Stimulated activated CD8-positive, alpha-beta memory T cell treated with anti-CD3 and anti-CD28 coated beads, Interleukin-15, amount 100 ng/mL, for 24 hours (primary cell): ENCODE results near the gene MYO16.
"Not testable (repeated sequence)": the region's sequence is repeated elsewhere in the genome, so short reads cannot be mapped to it uniquely, and the experiment has no call there.

Experiments
- DNase-seq: peaks from one replicate; pipeline ENCODE4 v3.0.0-alpha.2; 2020; ENCODE audit warnings: low read depth

Gene MYO16

GRCh38 chr13:109199280-109199679, 569.9 kb downstream of the MYO16 start:
- DNase-seq = no peak

- no peak for DNase-seq
These were observed 571.1 kb downstream of the MYO16 start for GRCh38 chr13:109200556-109200955.

DNA sequence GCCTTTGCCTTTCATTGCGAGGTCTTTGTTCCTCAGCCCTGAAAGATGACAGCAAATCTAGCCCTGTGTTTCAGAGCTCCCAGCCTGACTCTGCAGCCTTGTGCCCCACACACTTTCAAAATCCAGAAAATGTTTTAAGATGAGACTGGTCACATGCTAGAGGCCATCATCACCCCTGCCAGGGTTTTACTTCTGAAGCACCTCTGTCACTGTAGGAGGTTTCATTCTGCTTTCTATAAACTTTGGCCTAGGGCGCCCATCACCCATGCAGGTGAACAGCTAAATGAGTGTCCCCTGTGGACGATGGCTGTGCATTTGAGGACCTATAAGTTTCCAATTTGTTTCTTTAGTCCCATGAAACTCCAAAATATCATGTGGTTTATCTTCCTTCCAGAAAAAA, 574.2 kb downstream of the MYO16 start:
- no peak for DNase-seq

DNA sequence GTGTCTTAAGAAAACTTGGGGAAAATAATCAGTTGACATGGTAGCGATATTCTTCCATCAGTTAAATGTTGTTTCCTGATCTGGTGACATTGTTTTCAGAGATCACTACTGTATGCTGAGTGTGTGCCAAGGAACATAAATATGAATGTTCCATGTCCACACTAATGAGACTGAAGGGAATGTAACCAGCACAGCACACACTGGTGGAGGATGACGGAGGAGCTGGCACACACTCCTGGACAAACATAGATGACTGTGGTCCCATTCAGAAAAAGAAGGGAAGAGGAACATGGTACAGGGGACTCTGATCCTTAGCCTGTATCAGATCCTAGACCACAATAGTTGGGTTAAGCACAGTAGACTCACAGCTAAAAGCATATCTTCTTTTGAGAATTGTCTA, 574.8 kb downstream of the MYO16 start:
- DNase-seq = no peak

DNA sequence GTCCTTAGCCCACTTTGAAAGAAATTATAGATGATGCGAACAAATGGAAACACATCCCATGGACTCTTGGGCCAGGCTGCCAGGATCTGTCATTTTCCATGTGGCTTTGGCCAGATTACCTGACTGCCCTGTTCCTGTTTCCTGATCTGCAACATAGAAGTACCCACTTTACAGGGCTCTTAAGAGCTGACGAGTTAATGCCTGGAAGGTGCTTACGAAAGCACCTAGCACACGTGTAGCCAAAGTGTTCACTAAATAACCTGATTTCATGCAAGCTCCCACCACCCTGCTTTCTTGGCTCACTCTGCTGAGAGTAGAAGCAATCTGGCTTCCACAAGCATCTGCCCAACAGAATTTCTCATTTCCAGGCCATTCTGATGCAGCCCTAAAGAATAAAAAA, 575.2 kb downstream of the MYO16 start:
- no peak for DNase-seq

GRCh38 chr13:109205315-109205714, 575.9 kb downstream of the MYO16 start:
- DNase-seq = no peak

- no peak for DNase-seq
These were observed 577.2 kb downstream of the MYO16 start for GRCh38 chr13:109206616-109207015.

DNA sequence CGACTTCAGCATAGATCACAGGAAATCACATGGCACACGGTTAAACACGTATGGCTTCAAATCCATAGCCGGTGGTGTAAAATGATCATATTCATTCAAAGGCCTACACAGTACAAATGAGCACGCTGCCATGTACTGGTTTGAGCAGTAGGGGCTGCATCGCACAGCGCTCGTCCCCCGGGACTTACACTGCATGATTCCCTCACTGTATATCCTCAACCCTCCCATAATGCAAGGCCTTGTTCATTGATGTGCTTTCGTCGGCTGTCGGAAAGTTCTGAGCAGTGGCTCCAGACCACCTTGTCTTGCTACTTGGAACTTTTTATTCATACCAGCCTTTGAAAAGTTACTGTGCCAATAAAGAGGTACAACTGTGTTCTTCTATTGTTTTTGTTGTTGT, 578.2 kb downstream of the MYO16 start:
- no peak for DNase-seq

GRCh38 chr13:109208522-109208921, 579.1 kb downstream of the MYO16 start:
- DNase-seq = no peak

DNA sequence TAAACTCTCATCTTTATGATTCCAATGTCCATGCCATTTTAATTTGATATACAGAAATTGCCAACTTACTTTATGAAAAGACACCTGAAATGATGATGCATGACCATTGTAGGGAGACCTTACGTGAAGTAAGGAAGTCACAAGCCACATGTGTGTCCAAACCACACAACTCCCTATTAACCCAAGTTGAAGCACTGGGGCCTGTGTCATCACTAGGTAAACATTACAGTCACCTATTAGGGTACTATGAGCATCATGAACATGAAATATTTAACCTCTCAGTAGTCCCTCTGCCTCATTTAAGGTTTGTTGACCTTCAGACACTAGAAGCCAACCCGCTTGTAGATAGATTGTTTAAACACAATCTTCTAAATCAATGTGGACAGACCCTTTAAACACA, 580.1 kb downstream of the MYO16 start:
- DNase-seq = no peak

DNA sequence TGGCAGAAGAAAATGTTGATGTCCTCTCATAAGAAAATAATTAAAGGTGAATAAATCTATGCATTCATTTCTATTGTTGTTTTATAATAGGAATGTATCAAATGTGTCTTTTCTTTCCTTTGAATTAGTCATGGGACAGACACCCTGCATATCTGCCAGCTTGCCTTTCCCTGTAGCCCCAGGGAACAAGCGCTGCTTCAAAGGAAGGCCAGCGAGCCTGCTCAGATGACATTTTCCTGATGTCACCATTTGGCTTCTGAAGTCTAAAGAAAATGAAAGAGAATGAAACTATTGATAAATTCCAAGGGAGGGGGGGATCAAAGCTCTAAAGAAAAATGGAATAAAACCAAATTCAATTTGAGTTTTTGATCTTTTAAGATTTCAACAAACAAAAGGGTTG, 582.2 kb downstream of the MYO16 start:
- no peak for DNase-seq

- DNase-seq = no peak
These were observed 583.2 kb downstream of the MYO16 start for GRCh38 chr13:109212650-109213049.

- no peak for DNase-seq
These were observed 584.3 kb downstream of the MYO16 start for GRCh38 chr13:109213714-109214113.

DNA sequence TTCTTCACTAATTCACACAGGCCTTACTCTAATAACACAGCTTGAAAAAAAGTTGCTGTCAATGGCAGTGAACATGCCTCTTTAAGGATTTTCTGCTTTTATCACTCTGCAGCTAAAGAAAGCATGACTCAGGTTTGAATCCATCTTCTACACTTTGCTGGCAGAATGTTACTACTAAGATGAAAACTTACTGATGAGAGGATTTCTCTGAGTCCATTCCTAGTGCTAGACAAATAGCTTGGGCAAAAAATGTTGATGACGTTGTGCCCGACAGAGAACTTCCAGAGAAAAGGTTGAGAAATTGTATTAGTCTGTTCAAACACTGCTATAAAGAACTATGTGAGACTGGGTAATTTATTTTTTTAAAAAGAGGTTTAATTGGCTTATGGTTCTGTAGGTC, 585.0 kb downstream of the MYO16 start:
- DNase-seq = no peak

DNA sequence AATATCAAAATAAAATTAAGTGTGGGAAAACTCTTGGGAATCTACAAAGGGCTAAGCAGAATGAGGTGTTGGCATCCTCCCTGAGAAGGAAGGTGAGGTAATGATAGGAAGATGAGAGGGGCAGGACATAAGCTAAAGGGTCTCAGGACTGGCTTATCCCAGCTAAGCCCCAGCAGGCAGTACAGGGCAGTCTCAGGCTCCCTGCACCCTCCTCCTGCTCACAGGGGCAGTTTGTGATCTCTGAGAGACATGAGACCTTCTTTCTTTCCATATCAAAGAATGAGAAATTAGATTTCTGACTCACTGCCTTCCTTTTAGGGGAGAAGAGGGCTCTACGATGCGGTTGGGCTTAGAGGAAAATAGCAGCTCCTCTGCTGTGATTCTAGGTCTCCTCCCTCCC, 586.0 kb downstream of the MYO16 start:
- DNase-seq = no peak

- DNase-seq = not testable (repeated sequence)
These were observed 588.1 kb downstream of the MYO16 start for GRCh38 chr13:109217510-109217909.

DNA sequence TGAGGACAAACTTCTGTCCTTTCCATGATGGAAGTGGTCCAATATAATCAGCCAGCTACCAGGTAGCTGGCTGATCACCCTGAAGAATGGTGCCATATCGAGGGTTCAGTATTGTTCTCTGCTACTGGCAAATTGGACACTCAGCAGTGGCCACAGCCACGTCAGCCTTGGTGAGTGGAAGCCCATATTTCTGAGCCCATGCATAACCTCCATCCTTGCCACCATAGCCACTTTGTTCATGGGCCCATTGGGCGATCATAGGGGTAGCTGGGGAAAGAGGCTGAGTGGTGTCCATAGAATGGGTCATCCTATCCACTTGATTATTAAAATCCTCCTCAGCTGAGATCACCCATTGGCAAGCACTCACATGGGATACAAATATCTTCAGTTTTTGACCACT, 591.2 kb downstream of the MYO16 start:
- no peak for DNase-seq

DNA sequence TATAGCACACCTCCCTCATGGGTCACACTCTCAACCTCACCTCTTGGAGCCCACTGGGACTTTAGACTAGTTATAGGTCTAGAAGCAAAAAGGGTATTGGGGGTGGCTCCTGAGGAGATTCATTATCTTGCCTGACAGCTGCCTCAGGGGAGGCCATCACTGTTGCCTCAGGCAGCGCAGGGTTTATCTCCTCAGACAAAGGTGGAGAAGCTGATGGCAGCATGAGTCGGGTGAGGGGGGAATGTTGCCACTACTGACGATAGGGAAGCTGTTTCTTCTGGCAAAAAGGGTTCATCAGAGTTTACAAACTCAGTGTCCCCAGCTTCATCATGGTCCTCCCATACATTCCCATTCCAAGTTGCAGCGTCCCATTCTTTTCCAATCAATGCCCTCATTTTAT, 594.6 kb downstream of the MYO16 start:
- no peak for DNase-seq

GRCh38 chr13:109226631-109227030, 597.2 kb downstream of the MYO16 start:
- no peak for DNase-seq

DNA sequence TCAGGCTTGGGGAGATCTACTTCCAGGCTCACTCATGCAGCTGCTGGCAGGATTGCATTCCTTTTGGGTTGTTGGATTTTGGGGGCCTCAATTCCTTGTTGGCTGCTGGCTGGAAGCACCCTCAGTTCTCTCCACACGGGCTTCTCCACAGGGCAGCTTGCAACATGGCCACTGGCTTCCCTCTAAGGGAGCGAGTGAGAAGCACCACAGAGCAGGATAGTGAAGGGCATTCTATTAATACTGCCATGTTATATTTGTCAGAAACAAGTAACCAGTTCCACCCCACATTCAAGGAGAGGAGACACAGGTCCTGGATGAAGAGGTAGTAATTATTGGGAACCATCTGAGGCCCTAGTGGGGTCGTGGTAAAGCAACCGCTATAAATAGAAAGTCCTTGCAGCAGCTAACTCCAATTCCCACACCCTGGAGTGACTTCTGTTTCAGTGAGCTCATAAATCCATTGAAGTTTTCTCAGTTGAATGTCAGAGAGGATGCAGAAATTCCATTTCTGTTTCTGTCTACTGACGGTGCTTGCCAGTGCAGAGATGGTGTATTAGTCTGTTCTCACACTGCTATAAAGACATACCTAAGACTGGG, 598.0 kb downstream of the MYO16 start:
- DNase-seq = no peak

DNA sequence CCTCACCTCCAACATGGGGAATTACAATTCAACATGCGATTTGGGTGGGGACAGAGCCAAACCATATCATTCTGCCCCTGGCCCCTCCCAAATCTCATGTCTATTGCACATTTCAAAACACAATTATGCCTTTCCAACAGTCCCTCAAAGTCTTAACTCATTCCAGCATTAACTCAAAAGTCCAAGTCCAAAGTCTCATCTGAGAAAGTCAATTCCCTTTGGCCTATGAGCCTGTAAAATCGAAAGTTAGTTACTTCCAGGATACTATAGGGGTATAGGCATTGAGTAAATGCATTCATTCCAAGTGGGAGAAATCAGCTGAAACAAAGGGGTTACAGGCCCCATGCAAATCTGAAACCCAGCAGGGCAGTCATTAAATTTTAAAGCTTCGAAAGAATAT, 598.8 kb downstream of the MYO16 start:
- no peak for DNase-seq

- DNase-seq = no peak
These were observed 602.5 kb downstream of the MYO16 start for GRCh38 chr13:109231888-109232287.

- DNase-seq = no peak
These were observed 603.9 kb downstream of the MYO16 start for GRCh38 chr13:109233293-109233692.

DNA sequence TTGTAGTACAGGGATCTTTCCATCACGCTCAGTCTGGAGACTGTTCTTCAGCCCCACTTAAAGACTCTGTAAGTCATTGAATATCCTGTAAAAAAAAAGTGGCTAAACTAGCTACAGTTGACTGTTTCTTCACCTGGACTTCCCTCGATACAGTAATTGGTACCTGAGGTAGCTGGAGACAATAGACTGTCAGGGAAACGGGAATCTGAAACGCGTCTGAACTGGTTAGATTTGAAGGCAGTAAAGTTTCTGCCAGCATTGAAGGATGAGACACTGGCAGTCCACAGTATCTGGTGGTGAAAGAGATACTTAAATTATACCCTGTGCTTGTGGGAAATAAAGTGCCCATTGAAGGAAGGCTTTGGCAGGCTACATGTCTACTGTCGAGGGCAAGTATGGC, 606.5 kb downstream of the MYO16 start:
- DNase-seq = no peak

DNA sequence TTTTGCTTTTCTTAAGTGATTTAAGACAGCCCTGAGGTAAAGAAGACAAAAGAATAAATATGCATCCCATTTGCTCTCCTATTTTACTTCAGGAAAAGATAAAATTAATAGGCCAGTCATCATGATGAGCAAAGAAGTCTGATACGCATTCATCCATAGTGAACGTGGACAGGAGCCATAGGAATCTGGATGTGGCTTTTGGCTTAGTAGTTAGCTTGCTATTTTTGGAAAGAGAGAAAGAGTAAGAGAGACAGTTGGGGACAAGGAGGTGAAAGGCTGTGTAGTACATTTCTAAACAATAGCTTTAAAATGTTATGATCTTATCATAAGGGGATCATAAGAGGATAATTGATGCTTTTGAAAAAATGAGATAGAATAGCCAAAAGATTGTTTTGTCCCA, 611.7 kb downstream of the MYO16 start:
- DNase-seq = no peak
